ENCODE measurements around the gene KLHL8.

KLHL8 gene

GRCh38 chr4:87220094-87220822 lies at the start of gene KLHL8:
Gene KLHL8 (minus strand): TSS chr4:87220618. CDS start chr4:87195539, 25,079 bp downstream.
- DNase-seq (ENCODE audit: low read depth in 1 of 2, low spot score in 1 of 2): peak; percentile 77 to 91
- in situ Hi-C loops (cut with HindIII; ENCODE audit: low pct_unique_long_range_greater_than_20kb, low sequenced_read_pairs): no loop called here
- no peak for TF ChIP-seq JUND (IDR thresholded peaks at IDR 0.05; ENCODE audit: low read depth)

- in situ Hi-C loops (cut with HindIII; ENCODE audit: low pct_unique_long_range_greater_than_20kb, low sequenced_read_pairs): no loop called here
- DNase-seq (ENCODE audit: low read depth in 1 of 2, low spot score in 1 of 2): peak; percentile 24 to 60
- no peak for TF ChIP-seq JUND (IDR thresholded peaks at IDR 0.05; ENCODE audit: low read depth)
Measured at GRCh38 chr4:87270144-87270543, 49.7 kb upstream of the KLHL8 start.

- in situ Hi-C loops (cut with HindIII; ENCODE audit: low pct_unique_long_range_greater_than_20kb, low sequenced_read_pairs): no loop called here
- TF ChIP-seq JUND (IDR thresholded peaks at IDR 0.05; ENCODE audit: low read depth): no peak
- DNase-seq (ENCODE audit: low read depth in 1 of 2, low spot score in 1 of 2): no peak
Measured at GRCh38 chr4:87268411-87268810, 48.0 kb upstream of the KLHL8 start.

DNA sequence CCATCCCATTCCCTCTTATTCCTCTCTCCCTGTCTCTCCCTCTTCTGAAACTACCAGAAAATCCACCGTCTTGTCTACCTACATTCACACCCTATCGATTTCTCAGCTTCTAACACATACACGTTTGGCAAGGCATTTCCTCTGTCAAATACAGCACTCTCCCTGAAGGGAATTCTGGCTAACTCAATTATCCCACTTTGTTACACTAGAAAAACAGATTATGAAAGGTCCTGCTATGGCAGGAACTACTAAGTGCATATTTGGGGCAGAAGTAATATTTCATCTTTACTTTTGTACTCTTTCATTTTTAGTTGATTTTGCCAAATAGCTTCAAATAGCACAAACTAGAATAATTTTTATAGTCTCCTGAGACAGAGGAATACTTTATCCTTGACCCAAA lies 46.6 kb upstream of the KLHL8 start:
- in situ Hi-C loops (cut with HindIII; ENCODE audit: low pct_unique_long_range_greater_than_20kb, low sequenced_read_pairs): no loop called here
- DNase-seq (ENCODE audit: low read depth in 1 of 2, low spot score in 1 of 2): no peak
- TF ChIP-seq JUND (IDR thresholded peaks at IDR 0.05; ENCODE audit: low read depth): no peak

GRCh38 chr4:87262886-87263285 lies 42.5 kb upstream of the KLHL8 start:
- TF ChIP-seq JUND (IDR thresholded peaks at IDR 0.05; ENCODE audit: low read depth): no peak
- in situ Hi-C loops (cut with HindIII; ENCODE audit: low pct_unique_long_range_greater_than_20kb, low sequenced_read_pairs): no loop called here
- DNase-seq (ENCODE audit: low read depth in 1 of 2, low spot score in 1 of 2): no peak

GRCh38 chr4:87260477-87260876 lies 40.1 kb upstream of the KLHL8 start:
- in situ Hi-C loops (cut with HindIII; ENCODE audit: low pct_unique_long_range_greater_than_20kb, low sequenced_read_pairs): no loop called here
- no peak for DNase-seq (ENCODE audit: low read depth in 1 of 2, low spot score in 1 of 2)
- TF ChIP-seq JUND (IDR thresholded peaks at IDR 0.05; ENCODE audit: low read depth): no peak

DNA sequence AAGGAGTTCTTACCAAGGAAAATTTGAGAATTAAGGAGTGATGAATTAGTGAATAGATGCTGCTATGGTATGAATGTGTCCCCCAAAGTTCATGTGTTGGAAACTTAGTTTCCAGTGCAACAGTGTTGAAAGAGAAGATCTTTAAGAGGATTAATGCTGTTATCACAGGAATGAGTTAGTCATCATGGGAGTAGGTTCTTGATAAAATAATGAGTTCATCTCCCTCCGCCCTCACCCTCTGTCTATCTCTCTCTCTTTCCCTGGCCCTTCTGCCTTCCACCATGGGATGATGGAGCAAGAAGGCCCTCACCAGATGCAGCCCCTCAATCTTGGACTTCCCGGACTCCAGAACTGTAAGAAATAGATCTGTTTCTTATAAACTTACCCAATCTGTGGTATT lies 38.3 kb upstream of the KLHL8 start:
- in situ Hi-C loops (cut with HindIII; ENCODE audit: low pct_unique_long_range_greater_than_20kb, low sequenced_read_pairs): no loop called here
- no peak for DNase-seq (ENCODE audit: low read depth in 1 of 2, low spot score in 1 of 2)
- TF ChIP-seq JUND (IDR thresholded peaks at IDR 0.05; ENCODE audit: low read depth): no peak

DNA sequence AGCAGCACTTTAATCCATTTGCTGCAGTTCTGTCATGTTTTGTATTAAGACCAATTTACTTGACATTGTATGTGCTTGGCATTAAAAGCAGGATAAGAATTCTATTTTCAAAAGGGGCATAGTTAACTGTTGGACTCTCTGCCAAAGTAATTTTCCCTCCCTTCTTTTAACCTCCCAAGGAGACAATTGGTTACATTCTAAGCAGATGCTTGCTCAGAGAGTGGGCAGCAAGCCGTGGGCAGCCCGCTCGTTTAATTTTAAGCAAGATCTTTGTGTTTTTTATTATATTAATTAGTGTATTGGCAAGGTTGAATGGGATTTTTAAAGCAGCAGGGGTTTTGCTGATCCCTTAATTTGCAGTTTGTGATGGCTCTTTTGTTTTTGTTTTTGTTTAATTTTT lies 37.1 kb upstream of the KLHL8 start:
- in situ Hi-C loops (cut with HindIII; ENCODE audit: low pct_unique_long_range_greater_than_20kb, low sequenced_read_pairs): no loop called here
- no peak for DNase-seq (ENCODE audit: low read depth in 1 of 2, low spot score in 1 of 2)
- TF ChIP-seq JUND (IDR thresholded peaks at IDR 0.05; ENCODE audit: low read depth): no peak

DNA sequence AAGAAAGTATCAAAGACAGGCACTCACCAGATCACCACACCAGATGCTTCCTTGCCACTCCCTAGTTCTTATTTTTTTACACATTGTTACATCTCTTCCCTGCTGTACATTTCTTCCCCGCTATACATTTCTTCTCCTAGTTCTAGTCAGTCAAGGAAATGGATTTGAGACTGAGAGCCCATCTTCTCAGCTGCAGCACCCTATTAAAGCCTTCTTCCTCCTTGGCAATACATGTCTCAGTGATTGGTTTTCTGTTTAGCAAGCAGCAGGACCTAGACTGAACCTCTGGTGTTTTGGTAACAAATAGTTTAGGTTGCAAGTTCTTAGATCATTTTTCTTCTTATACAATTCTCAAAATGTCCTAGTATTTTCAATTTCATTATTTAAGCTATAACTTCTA lies 35.3 kb upstream of the KLHL8 start:
- in situ Hi-C loops (cut with HindIII; ENCODE audit: low pct_unique_long_range_greater_than_20kb, low sequenced_read_pairs): no loop called here
- no peak for TF ChIP-seq JUND (IDR thresholded peaks at IDR 0.05; ENCODE audit: low read depth)
- no peak for DNase-seq (ENCODE audit: low read depth in 1 of 2, low spot score in 1 of 2)

- no peak for DNase-seq (ENCODE audit: low read depth in 1 of 2, low spot score in 1 of 2)
- in situ Hi-C loops (cut with HindIII; ENCODE audit: low pct_unique_long_range_greater_than_20kb, low sequenced_read_pairs): no loop called here
- TF ChIP-seq JUND (IDR thresholded peaks at IDR 0.05; ENCODE audit: low read depth): no peak
Measured at GRCh38 chr4:87251106-87251505, 30.7 kb upstream of the KLHL8 start.

GRCh38 chr4:87250294-87250693 lies 29.9 kb upstream of the KLHL8 start:
- in situ Hi-C loops (cut with HindIII; ENCODE audit: low pct_unique_long_range_greater_than_20kb, low sequenced_read_pairs): no loop called here
- TF ChIP-seq JUND (IDR thresholded peaks at IDR 0.05; ENCODE audit: low read depth): no peak
- no peak for DNase-seq (ENCODE audit: low read depth in 1 of 2, low spot score in 1 of 2)

DNA sequence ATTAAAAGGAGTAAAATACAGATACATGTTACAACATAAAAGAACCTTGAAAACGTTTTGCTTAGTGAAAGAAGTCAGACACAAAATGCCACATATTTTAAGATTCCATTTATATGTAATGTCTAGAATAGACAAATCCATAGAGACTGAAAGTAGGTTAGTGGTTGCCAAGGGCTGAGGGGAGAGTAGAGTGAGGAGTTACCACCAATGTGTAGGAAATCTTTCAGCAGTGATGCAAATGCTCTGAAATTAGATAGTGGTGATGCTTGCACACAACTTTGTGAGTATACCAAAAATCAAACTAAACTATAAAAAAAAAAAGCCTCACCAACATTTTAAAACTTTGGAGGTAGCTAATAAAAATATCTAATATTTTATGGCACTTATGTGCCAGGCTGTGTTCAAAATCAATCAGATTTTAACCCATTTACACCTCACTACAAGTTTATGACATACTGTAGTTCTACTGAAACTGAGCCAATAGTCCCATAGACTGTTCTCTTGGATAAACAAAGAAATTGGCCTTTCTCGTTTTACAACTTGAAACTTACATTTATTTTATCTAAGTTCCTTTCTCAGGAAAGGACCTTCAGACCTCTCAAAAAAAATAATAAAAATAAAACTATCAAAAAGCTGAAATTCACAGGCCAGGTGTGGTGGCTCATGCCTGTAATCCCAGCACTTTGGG lies 29.1 kb upstream of the KLHL8 start:
- TF ChIP-seq JUND (IDR thresholded peaks at IDR 0.05; ENCODE audit: low read depth): no peak
- in situ Hi-C loops (cut with HindIII; ENCODE audit: low pct_unique_long_range_greater_than_20kb, low sequenced_read_pairs): no loop called here
- no peak for DNase-seq (ENCODE audit: low read depth in 1 of 2, low spot score in 1 of 2)

DNA sequence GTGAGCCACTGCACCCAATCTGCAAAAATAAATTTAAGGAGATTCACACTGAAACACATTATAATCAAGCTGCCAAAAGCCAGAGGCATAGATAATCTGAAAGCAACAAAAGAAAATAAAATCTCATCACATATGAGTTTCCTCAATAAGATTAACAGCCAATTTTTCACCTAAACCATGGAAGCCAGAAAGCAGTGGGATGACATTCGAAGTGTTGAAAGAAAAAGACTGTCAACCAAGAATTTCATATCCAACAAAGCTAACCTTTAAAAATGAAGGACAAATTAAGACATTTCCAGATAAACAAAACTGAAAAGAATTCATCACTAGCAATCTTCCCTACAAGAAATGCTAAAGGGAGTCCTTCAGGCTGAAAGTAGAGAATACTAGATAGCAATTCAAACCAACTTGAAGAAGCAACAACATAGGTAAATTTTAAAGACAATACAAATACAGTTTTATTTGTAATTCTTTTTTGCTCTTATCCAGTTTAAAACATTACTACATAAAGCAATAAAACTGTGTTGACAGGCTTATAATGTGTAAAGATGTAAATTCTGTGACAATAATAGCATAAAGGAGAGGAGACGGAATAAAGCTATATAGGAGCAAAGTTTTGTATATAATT lies 23.1 kb upstream of the KLHL8 start:
- in situ Hi-C loops (cut with HindIII; ENCODE audit: low pct_unique_long_range_greater_than_20kb, low sequenced_read_pairs): no loop called here
- DNase-seq (ENCODE audit: low read depth in 1 of 2, low spot score in 1 of 2): no peak
- no peak for TF ChIP-seq JUND (IDR thresholded peaks at IDR 0.05; ENCODE audit: low read depth)

All from T47D (cell line).